ENCODE measurements around the gene CACNA1D.

- TF ChIP-seq POLR2A (IDR thresholded peaks at IDR 0.05; ENCODE audit: low read depth, low read length) (no peak), CTCF (IDR thresholded peaks at IDR 0.05; ENCODE audit: extremely low read depth in 1 of 2, insufficient read depth in 1 of 2, low read depth in 1 of 2, low read length in 2 of 2) (no peak), EZH2 (IDR thresholded peaks at IDR 0.05; ENCODE audit: borderline replicate concordance, low read depth, low read length, severe bottlenecking) (no peak), FOS (IDR thresholded peaks at IDR 0.05; ENCODE audit: borderline replicate concordance, insufficient read depth, low read length) (no peak), MAX (IDR thresholded peaks at IDR 0.05; ENCODE audit: insufficient read depth, insufficient read length) (no peak), MYC (IDR thresholded peaks at IDR 0.05; ENCODE audit: low read depth, low read length) (no peak), POLR2AphosphoS5 (IDR thresholded peaks at IDR 0.05; ENCODE audit: insufficient read depth, low read depth, low read length) (no peak)
Observed at GRCh38 chr3:53820084-53820483, 325.7 kb downstream of the CACNA1D start.
